HepG2 (cell line): ENCODE results near the gene FNDC10. TPM values are rescaled to one million over a fixed set of nuclear protein-coding genes. Genes with fewer than 3 reads are reported as not detected.

Experiments used
- CREM ChIP-seq, 2 experiments: sonication (generic) in 1 of 2; formaldehyde crosslinking in 1 of 2; IDR thresholded peaks; 2 replicates each; pipeline versions ENCODE4 v1.4.0 to v1.6.1; 2016 to 2020; ENCODE audit warnings: antibody characterized with exemption in 1 of 2, mild to moderate bottlenecking in 1 of 2, missing genetic modification reagents in 1 of 2
- DPF2 ChIP-seq: sonication (generic); formaldehyde crosslinking; IDR thresholded peaks from 2 replicates; pipeline ENCODE4 v1.4.0; 2020; ENCODE audit warnings: mild to moderate bottlenecking, low read depth, missing genetic modification reagents, borderline replicate concordance
- ESRRA ChIP-seq: sonication (generic); formaldehyde crosslinking; IDR thresholded peaks from 2 replicates; pipeline ENCODE4 v1.5.1; 2020; ENCODE audit warnings: mild to moderate bottlenecking, low read depth, missing genetic modification reagents
- FOXA3 ChIP-seq: IDR thresholded peaks from 2 replicates; pipeline ENCODE4 v1.6.1; 2016; ENCODE audit warnings: missing genetic modification reagents, missing compliant biosample characterization
- GABPB1 ChIP-seq: IDR thresholded peaks from 2 replicates; pipeline ENCODE4 v1.6.1; 2016; ENCODE audit warnings: mild to moderate bottlenecking, missing genetic modification reagents, moderate library complexity, missing compliant biosample characterization
- GLI4 ChIP-seq: sonication (generic); formaldehyde crosslinking; IDR thresholded peaks from 2 replicates; pipeline ENCODE4 v1.5.1; 2020; ENCODE audit warnings: missing genetic modification reagents, mild to moderate bottlenecking, moderate library complexity, borderline replicate concordance
- GZF1 ChIP-seq: sonication (generic); formaldehyde crosslinking; IDR thresholded peaks from 2 replicates; pipeline ENCODE4 v1.5.1; 2020; ENCODE audit warnings: mild to moderate bottlenecking, missing genetic modification reagents
- HNF4G ChIP-seq, 2 experiments: sonication (generic) in 1 of 2; formaldehyde crosslinking in 1 of 2; IDR thresholded peaks; 2 replicates each; pipeline versions ENCODE4 v1.4.0 to v1.6.1; 2011 to 2020; ENCODE audit warnings: borderline replicate concordance in 2 of 2, low read depth in 2 of 2, mild to moderate bottlenecking in 2 of 2, low read length in 1 of 2, missing genetic modification reagents in 1 of 2, moderate library complexity in 1 of 2
- HNRNPL ChIP-seq: fragments of 200-400 bp; formaldehyde crosslinking; IDR thresholded peaks from 2 replicates; pipeline ENCODE4 v1.6.1; 2017; ENCODE audit warnings: mild to moderate bottlenecking, low read depth, low read length
- KLF12 ChIP-seq: sonication (generic); formaldehyde crosslinking; IDR thresholded peaks from 2 replicates; pipeline ENCODE4 v1.4.0; 2020; ENCODE audit warnings: missing genetic modification reagents, borderline replicate concordance
- PTBP1 ChIP-seq: fragments of 200-400 bp; formaldehyde crosslinking; IDR thresholded peaks from 2 replicates; pipeline ENCODE4 v1.6.1; 2018; ENCODE audit warnings: low read length, low read depth; ENCODE audit not compliant: poor library complexity, severe bottlenecking
- RCOR2 ChIP-seq: IDR thresholded peaks from 2 replicates; pipeline ENCODE4 v1.6.1; 2016; ENCODE audit warnings: missing biosample characterization, missing genetic modification reagents
- RXRA ChIP-seq: sonication (generic); formaldehyde crosslinking; IDR thresholded peaks from 2 replicates; pipeline ENCODE4 v1.5.1; 2020; ENCODE audit warnings: missing genetic modification reagents
- TCF7 ChIP-seq: sonication (generic); IDR thresholded peaks from 2 replicates; pipeline ENCODE4 v1.6.1; 2016; ENCODE audit warnings: antibody characterized with exemption, low read depth
- TFAP4 ChIP-seq: sonication (generic); IDR thresholded peaks from 2 replicates; pipeline ENCODE4 v1.6.1; 2016; ENCODE audit warnings: low read depth, borderline replicate concordance
- TP53 ChIP-seq: sonication (generic); formaldehyde crosslinking; conservative IDR thresholded peaks from 2 replicates; pipeline ENCODE4 v1.4.0; 2020; ENCODE audit warnings: missing genetic modification reagents
- TRIM22 ChIP-seq: fragments of 450-650 bp; IDR thresholded peaks from 2 replicates; pipeline ENCODE4 v1.6.1; 2017
- XRCC5 ChIP-seq: fragments of 200-400 bp; formaldehyde crosslinking; optimal IDR thresholded peaks from 2 replicates; pipeline ENCODE3; 2017; ENCODE audit warnings: mild to moderate bottlenecking, low read length
- ZNF121 ChIP-seq: sonication (generic); formaldehyde crosslinking; IDR thresholded peaks from 2 replicates; pipeline ENCODE4 v1.5.0; 2020; ENCODE audit warnings: mild to moderate bottlenecking, missing genetic modification reagents
- ZNF160 ChIP-seq: sonication (generic); formaldehyde crosslinking; IDR thresholded peaks from 2 replicates; pipeline ENCODE4 v1.8.0; 2022; ENCODE audit warnings: mild to moderate bottlenecking, inconsistent platforms, missing genetic modification reagents
- ZNF234 ChIP-seq: sonication (generic); formaldehyde crosslinking; conservative IDR thresholded peaks from 2 replicates; pipeline ENCODE4 v1.5.1; 2020; ENCODE audit warnings: mild to moderate bottlenecking, missing genetic modification reagents
- ZNF362 ChIP-seq: sonication (generic); formaldehyde crosslinking; IDR thresholded peaks from 2 replicates; pipeline ENCODE4 v1.4.0; 2020; ENCODE audit warnings: missing genetic modification reagents, mild to moderate bottlenecking, borderline replicate concordance
- ZNF557 ChIP-seq: sonication (generic); formaldehyde crosslinking; IDR thresholded peaks from 2 replicates; pipeline ENCODE4 v1.4.0; 2020; ENCODE audit warnings: missing genetic modification reagents
- ZNF672 ChIP-seq: sonication (generic); formaldehyde crosslinking; IDR thresholded peaks from 2 replicates; pipeline ENCODE4 v1.8.1; 2022; ENCODE audit warnings: missing genetic modification reagents
- ZNF740 ChIP-seq: sonication (generic); formaldehyde crosslinking; IDR thresholded peaks from 2 replicates; pipeline ENCODE4 v1.4.0; 2020; ENCODE audit warnings: missing genetic modification reagents
- ZNF784 ChIP-seq: sonication (generic); formaldehyde crosslinking; IDR thresholded peaks from 2 replicates; pipeline ENCODE4 v1.5.1; 2020; ENCODE audit warnings: missing genetic modification reagents, mild to moderate bottlenecking, borderline replicate concordance
- polyA plus RNA-seq, 8 experiments: library from polyadenylated mRNA; depleted of rRNA in 3 of 8; stranded (reverse) in 7 of 8; unstranded in 1 of 8; fragments of >200 nt; fragmentation: Illumina TruSeq in 4 of 8; extraction: Trizol in 4 of 8; gene quantifications; 2 replicates each; pipeline versions ENCODE4 v1.2.1 to v1.2.3, GENCODE V29; 2011 to 2016; ENCODE audit warnings: low read depth in 4 of 8, missing spikeins in 1 of 8, mixed read lengths in 1 of 8; ENCODE audit not compliant: insufficient read depth in 1 of 8
- total RNA-seq, 5 experiments: library from RNA; depleted of rRNA; stranded (reverse); fragments of >200 nt; fragmentation: Illumina TruSeq; extraction: Trizol; gene quantifications; 2 replicates each; pipeline ENCODE4 v1.2.3, GENCODE V29; 2016; ENCODE audit warnings: low read depth in 1 of 5

FNDC10 gene
- total and polyA plus RNA-seq, 2 of the 13 experiments (the other 11 are each of a cell fraction or from before 2014, with no cell fraction given), result 2.2 to 2.5 TPM

GRCh38 chr1:1577367-1578011 lies 22.4 kb downstream of the FNDC10 start (continued):
- TF ChIP-seq GZF1 (CRISPR knock-in tag) (no peak), TP53 (no peak), ZNF672 (CRISPR knock-in tag) (no peak), HNF4G (IDR thresholded peaks at IDR 0.05; ENCODE audit: borderline replicate concordance, low read depth, low read length) (peak; percentile 46; the same call in 1 of the 2 replicates), HNF4G (CRISPR knock-in tag; IDR thresholded peaks at IDR 0.05; ENCODE audit: borderline replicate concordance, low read depth) (no peak), PTBP1 (no peak), ZNF784 (CRISPR knock-in tag) (no peak), GABPB1 (peak; percentile 11; the same call in 1 of the 2 replicates), HNRNPL (peak; percentile 74; the same call in 1 of the 2 replicates), XRCC5 (no peak), FOXA3 (CRISPR knock-in tag) (no peak), ZNF362 (peak; percentile 21; the same call in 1 of the 2 replicates), ZNF740 (no peak), ZNF160 (CRISPR knock-in tag) (no peak), TCF7 (no peak), TFAP4 (peak; percentile 60; the same call in 1 of the 2 replicates), CREM (IDR thresholded peaks at IDR 0.05) (no peak), CREM (CRISPR knock-in tag; IDR thresholded peaks at IDR 0.05) (no peak), GLI4 (no peak), ESRRA (CRISPR knock-in tag) (no peak), ZNF557 (no peak), ZNF234 (CRISPR knock-in tag) (no peak), ZNF121 (CRISPR knock-in tag) (no peak), DPF2 (CRISPR knock-in tag) (no peak), TRIM22 (no peak), RXRA (peak; percentile 16; the same call in 1 of the 2 replicates), RCOR2 (CRISPR knock-in tag) (no peak), KLF12 (CRISPR knock-in tag) (no peak)
